HepG2 (cell line): Measurements from ENCODE around the gene BUB1B. TPM values are rescaled to one million over a fixed set of nuclear protein-coding genes. Genes with fewer than 3 reads are reported as not detected.

Source experiments
- ATAC-seq: fragments of 200-7000 bp; cut with Tn5 transposase; 3 replicates; pipeline ENCODE4 v1.9.1; 2020; ENCODE audit warnings: mild to moderate bottlenecking, moderate library complexity
- BruUV-seq: library from RNA; stranded (reverse); fragments of 400-500 nt; replicated peaks from 2 replicates; lab custom pipeline; 2021; lab: Mats Ljungman, UMichigan
- CTCF ChIA-PET: fragments of 300-600 bp; formaldehyde crosslinking; extraction: SDS; loops from one replicate; lab custom pipeline; 2021; ENCODE audit warnings: low total read pairs, inconsistent platforms, low intra/inter-chr PET ratio; lab: Yijun Ruan, JAX
- POLR2A ChIA-PET: fragments of 350-600 bp; sonication (Branson Sonifier 250); formaldehyde crosslinking; loops from one replicate; lab custom pipeline; 2020; ENCODE audit warnings: antibody characterized with exemption, inconsistent platforms; lab: Yijun Ruan, JAX
- DNase-seq: peaks from one replicate; pipeline ENCODE4 v3.0.0-alpha.2; 2015; ENCODE audit warnings: low spot score
- FAIRE-seq: peaks from 3 replicates; lab custom pipeline; 2011; peaks lifted over from hg19 to GRCh38; lab: Jason Lieb, UNC
- H2AFZ ChIP-seq: one replicate; pipeline ENCODE4 v1.6.1; 2011; ENCODE audit warnings: low read length, inconsistent platforms
- H3K27ac ChIP-seq: fragments of 300-600 bp; 3 replicates; pipeline ENCODE4 v1.8.0; 2011; ENCODE audit warnings: mixed run types, mild to moderate bottlenecking, mixed read lengths, low read length, inconsistent platforms; ENCODE audit not compliant: insufficient read depth; ENCODE audit errors: extremely low read length
- H3K27me3 ChIP-seq, 2 experiments: fragments of 200-600 bp in 1 of 2; 2 replicates in 1 of 2; 3 replicates in 1 of 2; pipeline versions ENCODE4 v1.6.0 to v1.8.0; 2011; ENCODE audit warnings: low read length in 2 of 2, mild to moderate bottlenecking in 2 of 2, moderate library complexity in 2 of 2, inconsistent platforms in 1 of 2; ENCODE audit not compliant: insufficient read depth in 2 of 2, control insufficient read depth in 1 of 2
- H3K36me3 ChIP-seq, 2 experiments: fragments of 200-600 bp in 1 of 2; replicated peaks in 1 of 2; 2 replicates in 1 of 2; 3 replicates in 1 of 2; pipeline versions ENCODE4 v1.5.1 to v1.8.0; 2011; ENCODE audit warnings: low read length in 2 of 2, inconsistent platforms in 1 of 2; ENCODE audit not compliant: insufficient read depth in 2 of 2, control insufficient read depth in 1 of 2
- H3K4me1 ChIP-seq: 2 replicates; pipeline ENCODE4 v1.5.1; 2012; ENCODE audit warnings: low read length, inconsistent platforms; ENCODE audit not compliant: insufficient read depth
- H3K4me2 ChIP-seq: 2 replicates; pipeline ENCODE4 v1.6.0; 2011; ENCODE audit warnings: low read depth, low read length, inconsistent platforms
- H3K4me3 ChIP-seq, 3 experiments: fragments of 200-600 bp in 1 of 3; sonication (generic), shearing (Covaris generic) in 1 of 3; replicated peaks in 1 of 3; 2 replicates each; pipeline ENCODE4 v1.5.1; 2011 to 2016; ENCODE audit warnings: low read length in 3 of 3, inconsistent platforms in 2 of 3, low read depth in 2 of 3, mild to moderate bottlenecking in 2 of 3, control low read depth in 1 of 3, mixed read lengths in 1 of 3; ENCODE audit not compliant: insufficient read depth in 1 of 3
- H3K79me2 ChIP-seq: one replicate; pipeline ENCODE4 v1.6.1; 2011; ENCODE audit warnings: low read length, inconsistent platforms; ENCODE audit not compliant: insufficient read depth
- H3K9ac ChIP-seq: 2 replicates; pipeline ENCODE4 v1.6.0; 2011; ENCODE audit warnings: mild to moderate bottlenecking, low read depth, low read length, inconsistent platforms; ENCODE audit not compliant: insufficient read depth
- H3K9me3 ChIP-seq: 2 replicates; pipeline ENCODE4 v1.5.1; 2012; ENCODE audit warnings: mild to moderate bottlenecking, low read length
- H4K20me1 ChIP-seq: 2 replicates; pipeline ENCODE4 v1.6.0; 2011; ENCODE audit warnings: inconsistent platforms, mild to moderate bottlenecking, low read length, moderate library complexity; ENCODE audit not compliant: insufficient read depth
- ATF3 ChIP-seq: sonication (generic); formaldehyde crosslinking; IDR thresholded peaks from 2 replicates; pipeline ENCODE4 v1.4.0; 2020; ENCODE audit warnings: missing genetic modification reagents
- EP300 ChIP-seq, 3 experiments: sonication (generic) in 1 of 3; formaldehyde crosslinking in 1 of 3; IDR thresholded peaks; 2 replicates each; pipeline versions ENCODE4 v1.5.1 to v1.6.1; 2011 to 2020; ENCODE audit warnings: low read depth in 2 of 3, low read length in 2 of 3, borderline replicate concordance in 1 of 3, improper control_type of control experiment in 1 of 3, mild to moderate bottlenecking in 1 of 3, missing genetic modification reagents in 1 of 3, moderate library complexity in 1 of 3
- ZBTB8A ChIP-seq: sonication (generic); formaldehyde crosslinking; IDR thresholded peaks from 2 replicates; pipeline ENCODE4 v1.4.0; 2020; ENCODE audit warnings: mild to moderate bottlenecking, low read depth, missing genetic modification reagents, borderline replicate concordance
- ZNF17 ChIP-seq: sonication (generic); formaldehyde crosslinking; IDR thresholded peaks from 2 replicates; pipeline ENCODE4 v1.5.0; 2020; ENCODE audit warnings: mild to moderate bottlenecking, missing genetic modification reagents
- ZNF383 ChIP-seq: sonication (generic); formaldehyde crosslinking; IDR thresholded peaks from 2 replicates; pipeline ENCODE4 v1.4.0; 2020; ENCODE audit warnings: missing genetic modification reagents, mild to moderate bottlenecking, borderline replicate concordance
- ZNF790 ChIP-seq: sonication (generic); formaldehyde crosslinking; IDR thresholded peaks from 2 replicates; pipeline ENCODE4 v1.8.0; 2022; ENCODE audit warnings: missing genetic modification reagents, mild to moderate bottlenecking, borderline replicate concordance
- WGBS: methylation state at CpG from one replicate; pipeline ENCODE4 v1.1.6; 2017; ENCODE audit warnings: low lambda C conversion rate; 5-methylcytosine and 5-hydroxymethylcytosine counted together
- in situ Hi-C: cut with HindIII; loops from 2 replicates; pipeline ENCODE4 v1.10.0; 2017; ENCODE audit warnings: low pct_unique_long_range_greater_than_20kb; ENCODE audit not compliant: extremely low pct_ligation_motif_present
- intact Hi-C: fragments of 100-400 bp; cut with micrococcal nuclease; formaldehyde crosslinking; loops from one replicate; pipeline ENCODE4 v1.10.0; 2022; ENCODE audit not compliant: unreplicated experiment
- polyA plus RNA-seq, 8 experiments: library from polyadenylated mRNA; depleted of rRNA in 3 of 8; stranded (reverse) in 7 of 8; unstranded in 1 of 8; fragments of >200 nt; fragmentation: Illumina TruSeq in 4 of 8; extraction: Trizol in 4 of 8; gene quantifications; 2 replicates each; pipeline versions ENCODE4 v1.2.1 to v1.2.3, GENCODE V29; 2011 to 2016; ENCODE audit warnings: low read depth in 4 of 8, missing spikeins in 1 of 8, mixed read lengths in 1 of 8; ENCODE audit not compliant: insufficient read depth in 1 of 8
- total RNA-seq, 5 experiments: library from RNA; depleted of rRNA; stranded (reverse); fragments of >200 nt; fragmentation: Illumina TruSeq; extraction: Trizol; gene quantifications; 2 replicates each; pipeline ENCODE4 v1.2.3, GENCODE V29; 2016; ENCODE audit warnings: low read depth in 1 of 5

Gene BUB1B
- total and polyA plus RNA-seq, 2 of the 13 experiments (the other 11 are each of a cell fraction or from before 2014, with no cell fraction given): 26.2 to 63.5 TPM

- no peak for ATAC-seq
- no peaks in the 10 kb centered on the region for H3K79me2 ChIP-seq
- intact Hi-C loops: no loop called here
- no peak for TF ChIP-seq EP300 (IDR thresholded peaks at IDR 0.05; ENCODE audit: low read depth in 2 of 2, low read length in 2 of 2)
- TF ChIP-seq EP300 (CRISPR knock-in tag; IDR thresholded peaks at IDR 0.05; ENCODE audit: borderline replicate concordance): no peak
- TF ChIP-seq, all 625 proteins: peak for 0
- Histone ChIP-seq H2AFZ (no peak overlapping the region), H3K4me2 (no peak overlapping the region), H4K20me1 (no peaks in the 10 kb centered on the region), H3K4me3 (no peak overlapping the region), H3K27me3 (peaks cover 1 to 62% of the 10 kb centered on the region in 2 experiments; a peak in 4 of 5 replicates), H3K4me1 (peaks cover 27% of the 10 kb centered on the region), H3K27ac (no peak overlapping the region), H3K36me3 (no peaks in the 10 kb centered on the region), H3K9ac (no peak overlapping the region), H3K9me3 (no peaks in the 10 kb centered on the region)
- POLR2A ChIA-PET: no interaction called here
- BruUV-seq: no TSS peak
- CTCF ChIA-PET: interaction anchor here (2.0 kb wide), 1 partner anchor 25 kb away, joined by 5 read pairs; no protein-coding TSS in a partner anchor
- FAIRE-seq (no peak), DNase-seq (no peak)
- WGBS: 10% methylated on average over 9 of the region's 11 CpGs
- in situ Hi-C loops: no loop called here
These were observed 88.8 kb downstream of the BUB1B start for GRCh38 chr15:40249477-40250303.

- ATAC-seq: no peak
- H3K4me2 ChIP-seq: no peak overlapping the region
These were observed 89.4 kb downstream of the BUB1B start for GRCh38 chr15:40250304-40250656.

More at GRCh38 chr15:40250304-40250656, 89.4 kb downstream of the BUB1B start:
- H2AFZ ChIP-seq: no peak overlapping the region
- H3K4me1 ChIP-seq: peaks cover 21% of the 10 kb centered on the region
- H3K27ac ChIP-seq: no peak overlapping the region
- WGBS: 60% methylated on average over 8 of the region's 8 CpGs
- FAIRE-seq (no peak), DNase-seq (no peak)
- no peak overlapping the region for H3K4me3 ChIP-seq
- ChIA-PET POLR2A (no interaction called here), CTCF (interaction anchor here (2.0 kb wide), 1 partner anchor 24 kb away, joined by 5 read pairs; no protein-coding TSS in a partner anchor)
- H3K9ac ChIP-seq: no peak overlapping the region
- peaks cover 1 to 64% of the 10 kb centered on the region in 2 experiments; a peak in 4 of 5 replicates for H3K27me3 ChIP-seq
- H3K9me3 ChIP-seq: no peaks in the 10 kb centered on the region
- no peaks in the 10 kb centered on the region for H3K79me2 ChIP-seq
- no peaks in the 10 kb centered on the region for H4K20me1 ChIP-seq
- TF ChIP-seq ZBTB8A (CRISPR knock-in tag) (no peak), ZNF383 (no peak), ZNF17 (no peak), ATF3 (no peak), ZNF790 (CRISPR knock-in tag) (no peak)
- in situ Hi-C loops: no loop called here
- intact Hi-C loops: no loop called here
- BruUV-seq: no TSS peak
- H3K36me3 ChIP-seq: no peaks in the 10 kb centered on the region
